CD4-positive, CD25-positive, alpha-beta regulatory T cell (primary cell): ENCODE data around the gene MAP1LC3B2. TPM values are rescaled to one million over a fixed set of nuclear protein-coding genes. Genes with fewer than 3 reads are reported as not detected.

ENCODE experiments used
- ATAC-seq, 2 donors: fragments of 150-1000 bp; cut with Tn5 transposase; one replicate each; pipeline ENCODE4 v1.10.0; 2021; ENCODE audit warnings: low read depth in 2 of 2, moderate number of reproducible peaks in 2 of 2, moderate library complexity in 1 of 2
- DNase-seq, 3 donors: peaks; one replicate each; pipeline versions ENCODE4 v3.0.0 to v3.0.0-alpha.2; 2012 to 2022; ENCODE audit warnings: mixed read lengths in 1 of 3
- H3K27ac ChIP-seq: one replicate; pipeline ENCODE4 v1.7.0; 2013; ENCODE audit warnings: mild to moderate bottlenecking, low read length; ENCODE audit not compliant: insufficient read depth, poor library complexity, severe bottlenecking
- H3K27me3 ChIP-seq: one replicate; pipeline ENCODE4 v1.7.0; 2013; ENCODE audit warnings: low read length; ENCODE audit not compliant: control insufficient read depth, insufficient read depth
- H3K36me3 ChIP-seq: one replicate; pipeline ENCODE4 v1.7.0; 2013; ENCODE audit warnings: mild to moderate bottlenecking, low read length, moderate library complexity; ENCODE audit not compliant: control insufficient read depth, insufficient read depth
- H3K4me1 ChIP-seq: 2 replicates; pipeline ENCODE4 v1.7.0; 2013; ENCODE audit warnings: mild to moderate bottlenecking, low read length; ENCODE audit not compliant: insufficient read depth, control insufficient read depth, poor library complexity, severe bottlenecking
- H3K4me3 ChIP-seq: one replicate; pipeline ENCODE4 v1.7.0; 2013; ENCODE audit warnings: low read depth, mild to moderate bottlenecking, low read length, moderate library complexity
- H3K9me3 ChIP-seq, 2 experiments: 1 replicate in 1 of 2; 2 replicates in 1 of 2; pipeline ENCODE4 v1.7.0; 2013; ENCODE audit warnings: low read length in 2 of 2, mild to moderate bottlenecking in 1 of 2, moderate library complexity in 1 of 2; ENCODE audit not compliant: control insufficient read depth in 2 of 2
- H3K27ac Mint-ChIP-seq, 3 donors: one replicate each; pipeline ENCODE4 v1.8.0; 2020 to 2022; ENCODE audit warnings: mild to moderate bottlenecking in 3 of 3, mixed read lengths in 3 of 3, moderate library complexity in 2 of 3
- H3K27me3 Mint-ChIP-seq: one replicate; pipeline ENCODE4 v1.8.0; 2022; ENCODE audit warnings: mild to moderate bottlenecking, mixed read lengths
- H3K36me3 Mint-ChIP-seq: one replicate; pipeline ENCODE4 v1.8.0; 2020; ENCODE audit warnings: mixed read lengths
- H3K4me1 Mint-ChIP-seq, 4 donors: one replicate each; pipeline ENCODE4 v1.8.0; 2020 to 2022; ENCODE audit warnings: mixed read lengths in 4 of 4, mild to moderate bottlenecking in 1 of 4
- H3K4me3 Mint-ChIP-seq, 4 donors: one replicate each; pipeline ENCODE4 v1.8.0; 2020 to 2022; ENCODE audit warnings: mild to moderate bottlenecking in 4 of 4, mixed read lengths in 4 of 4, moderate library complexity in 3 of 4
- H3K9me3 Mint-ChIP-seq, 7 donors: one replicate each; pipeline ENCODE4 v1.8.0; 2020 to 2022; ENCODE audit warnings: mixed read lengths in 7 of 7, mild to moderate bottlenecking in 3 of 7, moderate library complexity in 2 of 7
- polyA plus RNA-seq, 4 donors: library from polyadenylated mRNA; unstranded; fragments of 300-500 nt; fragmentation: Illumina TruSeq; gene quantifications; one replicate each; pipeline ENCODE4 v1.2.3, GENCODE V29; 2021
- total RNA-seq: library from RNA; stranded (reverse); gene quantifications from one replicate; pipeline ENCODE4 v1.2.3, GENCODE V29; 2022

The MAP1LC3B2 gene
- total and polyA plus RNA-seq, 5 donors from 2014 or later, result 2.2 to 14.2 (median 8.1) TPM

DNA sequence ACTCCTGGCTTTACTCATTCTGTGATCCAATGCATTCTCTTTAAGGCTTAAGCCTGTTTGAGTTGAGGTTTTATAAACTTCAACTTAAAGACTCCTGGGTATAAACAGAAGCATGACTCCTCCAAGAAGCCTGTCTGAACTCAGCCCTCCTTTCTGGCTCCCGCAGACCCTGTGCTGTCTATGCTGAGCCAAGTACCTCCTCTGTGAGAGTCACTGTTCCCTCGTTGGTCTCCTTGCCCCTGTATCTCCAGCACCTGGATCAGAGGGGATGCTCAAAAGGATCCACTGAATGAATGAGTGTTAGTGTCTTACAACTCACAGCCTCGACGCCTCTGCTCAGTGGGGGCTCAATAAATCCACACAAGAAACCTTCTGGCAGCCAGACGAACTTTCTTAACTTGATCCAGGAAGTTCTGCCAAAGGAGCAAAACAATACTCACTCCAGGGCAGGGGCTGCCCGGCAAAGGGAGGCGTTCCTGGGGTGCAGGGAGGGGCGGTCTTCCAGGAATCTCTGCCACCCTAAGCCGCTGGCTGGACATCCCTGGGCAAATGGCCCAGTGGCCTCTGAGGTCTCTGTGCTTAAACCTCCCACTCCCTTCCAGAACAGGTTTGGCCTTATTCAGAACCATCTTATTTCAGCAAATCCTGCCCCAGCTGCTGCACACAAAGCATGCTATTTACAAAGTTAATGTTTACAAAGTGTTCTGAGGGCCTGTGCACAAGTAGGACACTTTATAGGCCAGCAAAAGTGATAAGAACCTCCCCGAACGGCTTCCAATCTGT lies 32.9 kb downstream of the MAP1LC3B2 start:
- Histone ChIP-seq H3K9me3 (no peaks in the 10 kb centered on the region), H3K27me3 (peaks cover 3% of the 10 kb centered on the region), H3K36me3 (no peaks in the 10 kb centered on the region), H3K4me3 (no peak overlapping the region), H3K27ac (no peak overlapping the region), H3K4me1 (peaks cover 9% of the 10 kb centered on the region)
- ATAC-seq (no peak), DNase-seq (no peak)
- Mint-ChIP-seq H3K4me1 (peaks cover 0 to 26% (median 9%) of the 10 kb centered on the region in 4 donors), H3K27me3 (peaks cover 17% of the 10 kb centered on the region), H3K36me3 (peaks cover 4% of the 10 kb centered on the region), H3K27ac (peak overlapping the region in 2 of 3 donors; percentile 47 to 65), H3K9me3 (peaks cover 0 to 5% (median 0%) of the 10 kb centered on the region in 7 donors), H3K4me3 (no peak overlapping the region)

DNA sequence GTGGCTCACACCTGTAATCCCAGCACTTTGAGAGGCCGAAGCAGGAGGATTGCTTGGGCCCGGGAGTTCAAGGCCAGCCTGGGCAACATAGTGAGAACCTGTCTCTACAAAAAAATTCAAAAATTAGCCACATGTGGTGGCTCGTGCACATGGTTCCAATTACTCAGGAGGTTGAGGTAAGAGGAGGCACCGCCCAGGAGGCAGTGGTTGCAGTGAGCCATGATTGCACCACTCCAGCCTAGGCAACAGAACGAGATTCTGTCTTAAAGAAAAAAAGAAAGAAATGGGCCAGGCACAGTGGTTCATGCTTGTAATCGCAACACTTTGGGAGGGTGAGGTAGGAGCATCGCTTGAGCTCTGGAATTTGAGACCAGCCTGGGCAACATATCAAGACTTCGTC lies 33.5 kb downstream of the MAP1LC3B2 start:
- ATAC-seq, result no peak
- H3K27me3 ChIP-seq, result peaks cover 3% of the 10 kb centered on the region
- H3K4me3 Mint-ChIP-seq, result peak overlapping the region in 1 of 4 donors; percentile 48
- H3K9me3 Mint-ChIP-seq, result peaks cover 0 to 5% (median 0%) of the 10 kb centered on the region in 7 donors
- no peak overlapping the region for H3K27ac ChIP-seq
- H3K27me3 Mint-ChIP-seq, result peaks cover 17% of the 10 kb centered on the region
- no peaks in the 10 kb centered on the region for H3K36me3 Mint-ChIP-seq
- no peaks in the 10 kb centered on the region for H3K36me3 ChIP-seq
- H3K4me1 ChIP-seq, result peaks cover 9% of the 10 kb centered on the region
- H3K27ac Mint-ChIP-seq, result peak overlapping the region in 2 of 3 donors; percentile 4 to 47
- H3K4me1 Mint-ChIP-seq, result peaks cover under 1 to 26% (median 9%) of the 10 kb centered on the region in 4 donors
- H3K4me3 ChIP-seq, result no peak overlapping the region
- H3K9me3 ChIP-seq, result no peaks in the 10 kb centered on the region
- no peak for DNase-seq

DNA sequence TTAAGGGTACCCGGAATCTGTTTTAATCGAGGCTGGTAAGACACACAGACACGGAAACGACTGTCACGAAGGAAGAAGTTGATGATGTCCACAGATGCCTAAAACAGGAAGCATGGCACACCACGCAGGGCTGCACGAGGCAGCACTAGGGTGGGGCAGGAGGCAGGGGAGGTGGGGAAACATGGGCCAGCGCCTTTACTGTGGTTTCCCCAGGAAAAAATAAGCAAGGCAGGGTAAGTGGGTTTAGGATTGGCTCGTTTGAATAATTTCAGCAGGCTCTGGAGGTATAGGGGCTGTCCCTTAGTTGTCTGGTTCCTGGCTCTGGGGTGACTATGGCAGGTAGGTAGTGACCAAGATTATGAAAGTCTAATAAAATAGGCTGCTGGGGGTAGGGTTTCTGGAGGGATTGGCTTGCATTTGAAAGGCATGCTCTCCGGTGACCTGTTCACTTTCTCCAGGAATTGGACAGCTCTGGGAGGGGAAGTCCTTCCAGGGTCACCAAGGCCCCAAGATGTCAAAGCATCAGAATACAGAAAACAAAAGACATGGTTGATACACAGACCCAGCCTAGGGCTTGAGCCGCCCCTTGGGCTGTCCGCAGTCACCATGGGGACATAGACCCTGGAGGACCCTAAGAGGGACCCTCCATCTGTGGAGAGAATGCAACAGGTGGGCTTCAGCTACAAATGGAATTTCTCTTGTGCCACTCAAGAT lies 35.3 kb downstream of the MAP1LC3B2 start:
- Mint-ChIP-seq H3K4me1 (peaks cover 5 to 26% (median 9%) of the 10 kb centered on the region in 4 donors), H3K27ac (peak overlapping the region in 2 of 3 donors; percentile 61 to 90), H3K9me3 (peaks cover 0 to 2% (median 0%) of the 10 kb centered on the region in 7 donors), H3K4me3 (peak overlapping the region in 2 of 4 donors; percentile 17 to 41), H3K27me3 (peaks cover 9% of the 10 kb centered on the region), H3K36me3 (no peaks in the 10 kb centered on the region)
- Histone ChIP-seq H3K4me1 (peaks cover 9% of the 10 kb centered on the region), H3K4me3 (no peak overlapping the region), H3K9me3 (no peaks in the 10 kb centered on the region), H3K27ac (no peak overlapping the region), H3K36me3 (no peaks in the 10 kb centered on the region), H3K27me3 (peaks cover 3% of the 10 kb centered on the region)
- DNase-seq, result peak in 2 of 3 donors; percentile 30 to 84
- ATAC-seq, result peak; percentile 60 to 69

DNA sequence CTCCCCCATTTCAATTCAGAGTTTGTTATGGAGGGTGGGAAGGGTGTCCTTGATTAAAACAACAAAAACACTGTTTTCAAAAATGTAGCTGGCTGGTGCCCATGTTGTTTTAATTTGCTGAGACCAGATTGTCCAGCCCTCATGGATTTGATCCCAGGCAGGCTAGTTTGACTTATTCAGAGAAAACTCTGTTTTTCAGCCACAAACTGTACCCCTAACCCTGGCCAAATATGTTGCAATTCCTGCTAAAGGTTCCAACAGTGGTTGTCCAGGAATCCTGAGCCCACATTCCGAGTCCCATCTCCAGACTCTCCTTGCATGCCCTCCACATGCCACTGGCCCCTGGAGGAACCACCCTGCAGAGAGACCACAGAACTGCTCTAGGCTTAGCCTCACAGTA lies 36.0 kb downstream of the MAP1LC3B2 start:
- no peaks in the 10 kb centered on the region for H3K36me3 Mint-ChIP-seq
- Histone ChIP-seq H3K27ac (no peak overlapping the region), H3K4me3 (no peak overlapping the region), H3K9me3 (no peaks in the 10 kb centered on the region), H3K4me1 (peaks cover 9% of the 10 kb centered on the region), H3K27me3 (peaks cover 3% of the 10 kb centered on the region), H3K36me3 (no peaks in the 10 kb centered on the region)
- H3K4me1 Mint-ChIP-seq, result peaks cover 5 to 29% (median 12%) of the 10 kb centered on the region in 4 donors
- H3K4me3 Mint-ChIP-seq, result no peak overlapping the region
- no peak for DNase-seq
- peaks cover 6% of the 10 kb centered on the region for H3K27me3 Mint-ChIP-seq
- ATAC-seq, result no peak
- no peak overlapping the region for H3K27ac Mint-ChIP-seq
- H3K9me3 Mint-ChIP-seq, result peaks cover 0 to 2% (median 0%) of the 10 kb centered on the region in 7 donors

DNA sequence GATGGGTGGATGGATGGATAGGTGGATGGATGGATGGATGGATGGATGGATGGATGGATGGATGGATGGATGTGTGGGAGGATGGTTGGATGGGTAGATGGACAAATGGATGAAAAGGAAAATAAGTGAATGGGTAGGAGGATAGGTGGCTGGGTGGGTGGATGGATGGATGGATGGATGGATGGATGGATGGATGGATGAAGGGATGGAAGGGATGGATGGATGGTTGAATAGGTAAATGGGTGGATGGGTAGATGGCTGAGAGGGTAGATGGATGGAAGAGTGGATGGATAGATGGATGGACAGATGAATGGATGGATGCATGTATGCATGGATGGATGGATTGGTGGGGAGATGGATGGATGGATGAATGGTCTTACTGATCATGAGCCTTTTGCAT lies 36.5 kb downstream of the MAP1LC3B2 start:
- no peak for ATAC-seq
- Mint-ChIP-seq H3K4me3 (no peak overlapping the region), H3K27ac (no peak overlapping the region), H3K27me3 (peaks cover 6% of the 10 kb centered on the region), H3K4me1 (peaks cover 5 to 29% (median 12%) of the 10 kb centered on the region in 4 donors), H3K36me3 (no peaks in the 10 kb centered on the region), H3K9me3 (peaks cover 0 to 2% (median 0%) of the 10 kb centered on the region in 7 donors)
- Histone ChIP-seq H3K4me3 (no peak overlapping the region), H3K9me3 (no peaks in the 10 kb centered on the region), H3K36me3 (no peaks in the 10 kb centered on the region), H3K27ac (no peak overlapping the region), H3K27me3 (peaks cover 3% of the 10 kb centered on the region), H3K4me1 (peaks cover 9% of the 10 kb centered on the region)
- DNase-seq, result no peak

DNA sequence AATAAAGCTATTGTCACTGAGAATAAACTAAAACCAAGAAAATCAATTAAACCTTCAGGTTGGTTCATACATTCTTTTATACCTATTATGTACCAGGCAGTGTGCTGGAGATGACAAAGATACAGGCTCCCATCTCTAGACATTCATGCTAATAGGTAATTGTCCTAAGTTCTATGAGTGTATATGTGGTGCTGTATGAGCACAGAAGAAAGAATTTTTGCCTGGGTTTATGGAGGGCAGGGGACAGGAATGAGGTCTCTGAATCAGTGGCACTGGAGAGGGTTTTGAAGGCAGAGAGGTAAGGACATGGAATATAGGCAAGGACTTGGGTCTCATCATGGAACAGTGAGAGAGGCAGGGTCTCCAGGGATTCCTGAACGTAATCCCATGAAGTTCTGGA lies 38.7 kb downstream of the MAP1LC3B2 start:
- DNase-seq (no peak), ATAC-seq (no peak)
- no peak overlapping the region for H3K4me3 ChIP-seq
- Mint-ChIP-seq H3K9me3 (peaks cover 0 to 2% (median 0%) of the 10 kb centered on the region in 7 donors), H3K27ac (peak overlapping the region in 1 of 3 donors; percentile 5), H3K27me3 (peaks cover 11% of the 10 kb centered on the region), H3K36me3 (no peaks in the 10 kb centered on the region), H3K4me3 (no peak overlapping the region), H3K4me1 (peaks cover 5 to 23% (median 17%) of the 10 kb centered on the region in 4 donors)
- H3K9me3 ChIP-seq, result no peaks in the 10 kb centered on the region
- H3K36me3 ChIP-seq, result no peaks in the 10 kb centered on the region
- H3K27ac ChIP-seq, result no peak overlapping the region
- peaks cover 3% of the 10 kb centered on the region for H3K27me3 ChIP-seq
- peaks cover 9% of the 10 kb centered on the region for H3K4me1 ChIP-seq

DNA sequence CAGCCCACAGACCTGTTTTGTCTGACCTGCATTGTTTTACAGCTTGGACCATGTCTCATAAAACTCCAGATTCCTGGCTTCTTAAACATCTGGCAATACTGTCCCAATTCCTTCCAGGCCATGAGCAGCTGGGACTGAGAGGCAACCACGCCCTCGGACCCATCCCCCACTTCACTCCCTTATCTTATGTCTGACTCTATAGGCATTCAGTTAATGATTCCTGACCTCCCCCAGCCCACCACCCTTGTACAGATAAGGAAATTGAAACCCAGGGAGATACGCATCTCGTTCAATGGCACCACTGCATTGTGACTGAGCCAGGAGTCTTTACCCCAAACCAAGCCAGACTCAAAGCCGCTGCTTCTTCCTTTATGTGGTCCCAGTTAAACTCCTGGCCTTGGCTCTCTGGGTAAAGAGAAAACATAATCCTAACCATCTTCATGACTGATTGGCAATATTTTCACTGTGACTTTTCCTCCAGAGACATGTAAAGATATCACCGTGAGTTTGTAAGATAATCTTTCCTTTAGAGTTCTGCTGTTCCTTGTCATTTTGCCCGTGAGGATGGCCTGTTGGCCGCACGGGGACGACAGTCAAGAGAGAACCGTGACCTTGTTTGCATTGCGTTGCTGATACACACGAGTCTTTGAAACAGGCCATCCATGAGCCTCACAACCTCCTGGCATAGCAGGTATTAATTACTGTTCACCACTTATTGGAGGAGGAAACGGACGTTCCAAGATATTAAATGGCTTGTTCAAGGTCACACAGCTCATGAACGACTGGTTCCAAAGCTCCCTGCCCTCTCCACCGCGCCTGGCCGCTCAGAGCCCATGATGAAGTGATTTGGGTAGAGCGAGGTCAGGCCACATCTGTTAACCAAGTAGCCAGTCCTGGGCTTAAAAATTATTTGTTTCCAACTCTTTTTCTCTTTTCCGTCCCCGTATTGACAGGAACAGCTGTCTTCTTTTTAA lies 39.4 kb downstream of the MAP1LC3B2 start:
- peaks cover 0 to 2% (median 0%) of the 10 kb centered on the region in 7 donors for H3K9me3 Mint-ChIP-seq
- Histone ChIP-seq H3K27me3 (peaks cover 3% of the 10 kb centered on the region), H3K36me3 (no peaks in the 10 kb centered on the region), H3K27ac (no peak overlapping the region), H3K4me3 (no peak overlapping the region), H3K4me1 (peaks cover 9% of the 10 kb centered on the region), H3K9me3 (no peaks in the 10 kb centered on the region)
- no peaks in the 10 kb centered on the region for H3K36me3 Mint-ChIP-seq
- DNase-seq (no peak), ATAC-seq (no peak)
- peaks cover 11% of the 10 kb centered on the region for H3K27me3 Mint-ChIP-seq
- H3K27ac Mint-ChIP-seq, result peak overlapping the region in 1 of 3 donors; percentile 5
- H3K4me3 Mint-ChIP-seq, result no peak overlapping the region
- H3K4me1 Mint-ChIP-seq, result peaks cover 5 to 21% (median 17%) of the 10 kb centered on the region in 4 donors
